ENCODE data around the gene SCN5A. TPM values are rescaled to one million over a fixed set of nuclear protein-coding genes. Genes with fewer than 3 reads are reported as not detected.

The SCN5A gene
- total and polyA plus RNA-seq, 2 of the 13 experiments (the other 11 are each of a cell fraction or from before 2014, with no cell fraction given) = 0.22 TPM; not detected in 1

GRCh38 chr3:38658841-38659240 lies 9.4 kb upstream of the SCN5A start:
- no peak overlapping the region for H2AFZ ChIP-seq (ENCODE audit: low read length)
- peaks cover 0 to 21% of the 10 kb centered on the region in 2 experiments; a peak in 2 of 5 replicates for H3K27me3 ChIP-seq (ENCODE audit: control insufficient read depth in 1 of 2, insufficient read depth in 2 of 2, low read length in 2 of 2)
- WGBS (ENCODE audit: low lambda C conversion rate) = 12% methylated on average over 7 of the region's 9 CpGs
- no peak overlapping the region for H3K9ac ChIP-seq (ENCODE audit: insufficient read depth, low read depth, low read length)
- TF ChIP-seq GZF1 (CRISPR knock-in tag; IDR thresholded peaks at IDR 0.05) (no peak), MZF1 (CRISPR knock-in tag; IDR thresholded peaks at IDR 0.05; ENCODE audit: borderline replicate concordance) (no peak)
- DNase-seq (ENCODE audit: low spot score) (no peak), FAIRE-seq (no peak), ATAC-seq (no peak)
- in situ Hi-C loops (cut with HindIII; ENCODE audit: extremely low pct_ligation_motif_present, low pct_unique_long_range_greater_than_20kb) = no loop called here
- no peaks in the 10 kb centered on the region; the same call in 1 of the 2 replicates for H3K4me1 ChIP-seq (ENCODE audit: insufficient read depth, low read length)
- ChIA-PET CTCF (ENCODE audit: low intra/inter-chr PET ratio, low total read pairs) (no interaction called here), POLR2A (no interaction called here)
- no peak overlapping the region for H3K4me2 ChIP-seq (ENCODE audit: low read depth, low read length)
- no peaks in the 10 kb centered on the region for H4K20me1 ChIP-seq (ENCODE audit: insufficient read depth, low read length)
- H3K79me2 ChIP-seq (ENCODE audit: insufficient read depth, low read length) = no peaks in the 10 kb centered on the region
- H3K9me3 ChIP-seq (ENCODE audit: low read length) = peaks cover 13% of the 10 kb centered on the region; the same call in 1 of the 2 replicates
- H3K36me3 ChIP-seq (replicated peaks in 1 of 2; ENCODE audit: control insufficient read depth in 1 of 2, insufficient read depth in 2 of 2, low read length in 2 of 2) = no peaks in the 10 kb centered on the region
- no peak overlapping the region for H3K27ac ChIP-seq (ENCODE audit: extremely low read length, insufficient read depth, low read length)
- no peak overlapping the region for H3K4me3 ChIP-seq (replicated peaks in 1 of 3; ENCODE audit: insufficient read depth in 1 of 3, low read depth in 2 of 3, low read length in 3 of 3)
- no TSS peak for BruUV-seq (replicated peaks)
- intact Hi-C loops (cut with micrococcal nuclease; ENCODE audit: unreplicated experiment) = loop anchor here (10.0 kb wide), 1 partner anchor 1164 kb away; no protein-coding TSS in a partner anchor

- ATAC-seq (no peak), FAIRE-seq (no peak), DNase-seq (ENCODE audit: low spot score) (no peak)
- Histone ChIP-seq H3K4me3 (replicated peaks in 1 of 3; ENCODE audit: insufficient read depth in 1 of 3, low read depth in 2 of 3, low read length in 3 of 3) (no peak overlapping the region), H4K20me1 (ENCODE audit: insufficient read depth, low read length) (no peaks in the 10 kb centered on the region), H3K36me3 (replicated peaks in 1 of 2; ENCODE audit: control insufficient read depth in 1 of 2, insufficient read depth in 2 of 2, low read length in 2 of 2) (no peaks in the 10 kb centered on the region), H3K27me3 (ENCODE audit: control insufficient read depth in 1 of 2, insufficient read depth in 2 of 2, low read length in 2 of 2) (peaks cover 0 to 21% of the 10 kb centered on the region in 2 experiments; a peak in 3 of 5 replicates), H3K9me3 (ENCODE audit: low read length) (peaks cover 4% of the 10 kb centered on the region; the same call in 1 of the 2 replicates), H3K4me2 (ENCODE audit: low read depth, low read length) (no peak overlapping the region), H3K79me2 (ENCODE audit: insufficient read depth, low read length) (no peaks in the 10 kb centered on the region), H2AFZ (ENCODE audit: low read length) (no peak overlapping the region), H3K9ac (ENCODE audit: insufficient read depth, low read depth, low read length) (no peak overlapping the region), H3K27ac (ENCODE audit: extremely low read length, insufficient read depth, low read length) (no peak overlapping the region), H3K4me1 (ENCODE audit: insufficient read depth, low read length) (no peaks in the 10 kb centered on the region; the same call in 1 of the 2 replicates)
- CTCF ChIA-PET (ENCODE audit: low intra/inter-chr PET ratio, low total read pairs) = no interaction called here
- POLR2A ChIA-PET = no interaction called here
- TF ChIP-seq HHEX (CRISPR knock-in tag; IDR thresholded peaks at IDR 0.05) (no peak), GTF2F1 (IDR thresholded peaks at IDR 0.05; ENCODE audit: low read length) (no peak)
- no TSS peak for BruUV-seq (replicated peaks)
- in situ Hi-C loops (cut with HindIII; ENCODE audit: extremely low pct_ligation_motif_present, low pct_unique_long_range_greater_than_20kb) = no loop called here
- intact Hi-C loops (cut with micrococcal nuclease; ENCODE audit: unreplicated experiment) = loop anchor here (10.0 kb wide), 1 partner anchor 1163 kb away; no protein-coding TSS in a partner anchor
- WGBS (ENCODE audit: low lambda C conversion rate) = 2% methylated on average over 5 of the region's 5 CpGs
Measured at GRCh38 chr3:38657369-38657768, 7.9 kb upstream of the SCN5A start.
